Endodermal cell (in vitro differentiated cells): ENCODE measurements around the gene FAM78A. TPM values are rescaled to one million over a fixed set of nuclear protein-coding genes. Genes with fewer than 3 reads are reported as not detected.

ENCODE experiments used
- DNase-seq: peaks from one replicate; pipeline ENCODE4 v3.0.0-alpha.2; 2017
- H3K27ac ChIP-seq: 2 replicates; pipeline ENCODE4 v1.5.1; 2013; ENCODE audit warnings: mild to moderate bottlenecking, low read depth, low read length, moderate library complexity
- H3K27me3 ChIP-seq: 2 replicates; pipeline ENCODE4 v1.6.1; 2013; ENCODE audit warnings: mild to moderate bottlenecking, low read length, moderate library complexity; ENCODE audit not compliant: insufficient read depth, control insufficient read depth, poor library complexity, severe bottlenecking
- H3K36me3 ChIP-seq: 2 replicates; pipeline ENCODE4 v1.7.0; 2013; ENCODE audit warnings: mild to moderate bottlenecking, low read length, moderate library complexity; ENCODE audit not compliant: control insufficient read depth, insufficient read depth
- H3K4me1 ChIP-seq: one replicate; pipeline ENCODE4 v1.7.0; 2013; ENCODE audit warnings: low read length; ENCODE audit not compliant: control insufficient read depth, insufficient read depth
- H3K4me3 ChIP-seq: 2 replicates; pipeline ENCODE4 v1.5.1; 2013; ENCODE audit warnings: mild to moderate bottlenecking, low read length, moderate library complexity
- H3K9ac ChIP-seq: 2 replicates; pipeline ENCODE4 v1.6.1; 2013; ENCODE audit warnings: mild to moderate bottlenecking, low read length, moderate library complexity; ENCODE audit not compliant: poor library complexity, severe bottlenecking; ENCODE audit errors: extremely low read depth
- H3K9me3 ChIP-seq: 2 replicates; pipeline ENCODE4 v1.6.1; 2013; ENCODE audit warnings: mild to moderate bottlenecking, low read length, moderate library complexity; ENCODE audit not compliant: control insufficient read depth
- H3K27ac Mint-ChIP-seq: 2 replicates; pipeline ENCODE4 v1.8.0; 2020; ENCODE audit warnings: mixed read lengths
- H3K27me3 Mint-ChIP-seq: 2 replicates; pipeline ENCODE4 v1.8.0; 2021; ENCODE audit warnings: mild to moderate bottlenecking, mixed read lengths; ENCODE audit not compliant: insufficient read depth
- H3K36me3 Mint-ChIP-seq: 2 replicates; pipeline ENCODE4 v1.8.0; 2020; ENCODE audit warnings: low read depth, mixed read lengths
- H3K4me1 Mint-ChIP-seq: 2 replicates; pipeline ENCODE4 v1.8.0; 2020; ENCODE audit warnings: mixed read lengths
- H3K4me3 Mint-ChIP-seq: 2 replicates; pipeline ENCODE4 v1.8.0; 2020; ENCODE audit warnings: mild to moderate bottlenecking, moderate library complexity, mixed read lengths
- H3K9me3 Mint-ChIP-seq: 2 replicates; pipeline ENCODE4 v1.8.0; 2020; ENCODE audit warnings: mild to moderate bottlenecking, mixed read lengths
- CTCF ChIP-seq: fragments of 200-600 bp; sonication (generic); conservative IDR thresholded peaks from 2 replicates; pipeline ENCODE4 v1.5.0; 2021; ENCODE audit warnings: antibody characterized with exemption, mild to moderate bottlenecking
- WGBS, 2 experiments: methylation state at CpG; one replicate each; pipeline versions ENCODE4 v1.1.5 to v1.1.7; 2013; ENCODE audit warnings: missing lambda C conversion rate in 2 of 2, mixed read lengths in 1 of 2; ENCODE audit not compliant: insufficient coverage in 1 of 2, insufficient read length in 1 of 2; 5-methylcytosine and 5-hydroxymethylcytosine counted together
- total RNA-seq, 2 donors: library from RNA; stranded (reverse); fragmentation: NEBNext Ultra II Directional in 1 of 2; extraction: Animal tissue kit (Norgen Biotek cat#: 25700) in 1 of 2; gene quantifications; 2 replicates in 1 of 2; 3 replicates in 1 of 2; pipeline ENCODE4 v1.2.1, GENCODE V29; 2021

The FAM78A gene
- total RNA-seq, 2 donors from 2014 or later, result 5.5 to 5.6 TPM

- DNase-seq, result no peak
- Mint-ChIP-seq H3K27ac (no peak overlapping the region), H3K36me3 (no peaks in the 10 kb centered on the region), H3K9me3 (peaks cover 4% of the 10 kb centered on the region), H3K27me3 (peaks cover 3% of the 10 kb centered on the region), H3K4me3 (no peak overlapping the region), H3K4me1 (peaks cover 3% of the 10 kb centered on the region)
- TF ChIP-seq CTCF, result no peak
- 92 to 93% methylated on average over 10 to 19 of the region's 19 CpGs for WGBS, 2 experiments
- H3K27me3 ChIP-seq, result no peaks in the 10 kb centered on the region
- no peak overlapping the region for H3K27ac ChIP-seq
- no peaks in the 10 kb centered on the region for H3K4me1 ChIP-seq
- H3K36me3 ChIP-seq, result no peaks in the 10 kb centered on the region
- H3K9ac ChIP-seq, result no peak overlapping the region
- no peaks in the 10 kb centered on the region for H3K9me3 ChIP-seq
- H3K4me3 ChIP-seq, result no peak overlapping the region
Observed at GRCh38 chr9:131320031-131320685, 43.8 kb upstream of the FAM78A start.

GRCh38 chr9:131319486-131319885, 43.2 kb upstream of the FAM78A start:
- TF ChIP-seq CTCF, result no peak
- 87 to 93% methylated on average over 9 to 12 of the region's 12 CpGs for WGBS, 2 experiments
- H3K4me1 ChIP-seq, result no peaks in the 10 kb centered on the region
- no peak overlapping the region for H3K9ac ChIP-seq
- H3K4me3 ChIP-seq, result no peak overlapping the region
- no peaks in the 10 kb centered on the region for H3K27me3 ChIP-seq
- H3K9me3 ChIP-seq, result no peaks in the 10 kb centered on the region
- H3K36me3 ChIP-seq, result no peaks in the 10 kb centered on the region
- H3K4me1 Mint-ChIP-seq, result peaks cover 3% of the 10 kb centered on the region
- no peak overlapping the region for H3K27ac Mint-ChIP-seq
- H3K36me3 Mint-ChIP-seq, result no peaks in the 10 kb centered on the region
- H3K27ac ChIP-seq, result no peak overlapping the region
- no peak overlapping the region for H3K4me3 Mint-ChIP-seq
- DNase-seq, result no peak
- H3K27me3 Mint-ChIP-seq, result peaks cover 3% of the 10 kb centered on the region
- H3K9me3 Mint-ChIP-seq, result peaks cover 4% of the 10 kb centered on the region

- peaks cover 3% of the 10 kb centered on the region for H3K27me3 Mint-ChIP-seq
- H3K4me1 ChIP-seq, result no peaks in the 10 kb centered on the region
- no peak overlapping the region for H3K4me3 Mint-ChIP-seq
- H3K27me3 ChIP-seq, result no peaks in the 10 kb centered on the region
- no peak overlapping the region for H3K27ac Mint-ChIP-seq
- no peak overlapping the region for H3K4me3 ChIP-seq
- peaks cover 4% of the 10 kb centered on the region for H3K9me3 Mint-ChIP-seq
- no peaks in the 10 kb centered on the region for H3K36me3 Mint-ChIP-seq
- H3K4me1 Mint-ChIP-seq, result peaks cover 3% of the 10 kb centered on the region
- TF ChIP-seq CTCF, result no peak
- no peaks in the 10 kb centered on the region for H3K9me3 ChIP-seq
- H3K27ac ChIP-seq, result no peak overlapping the region
- 93% methylated on average over 20 to 23 of the region's 23 CpGs for WGBS, 2 experiments
- DNase-seq, result no peak
- H3K9ac ChIP-seq, result no peak overlapping the region
- no peaks in the 10 kb centered on the region for H3K36me3 ChIP-seq
Observed at GRCh38 chr9:131318231-131319085, 42.1 kb upstream of the FAM78A start.
